Measurements from ENCODE around the gene CRTAC1. TPM values are rescaled to one million over a fixed set of nuclear protein-coding genes. Genes with fewer than 3 reads are reported as not detected.

The CRTAC1 gene
- total RNA-seq, 2 donors from 2014 or later, result not detected

DNA sequence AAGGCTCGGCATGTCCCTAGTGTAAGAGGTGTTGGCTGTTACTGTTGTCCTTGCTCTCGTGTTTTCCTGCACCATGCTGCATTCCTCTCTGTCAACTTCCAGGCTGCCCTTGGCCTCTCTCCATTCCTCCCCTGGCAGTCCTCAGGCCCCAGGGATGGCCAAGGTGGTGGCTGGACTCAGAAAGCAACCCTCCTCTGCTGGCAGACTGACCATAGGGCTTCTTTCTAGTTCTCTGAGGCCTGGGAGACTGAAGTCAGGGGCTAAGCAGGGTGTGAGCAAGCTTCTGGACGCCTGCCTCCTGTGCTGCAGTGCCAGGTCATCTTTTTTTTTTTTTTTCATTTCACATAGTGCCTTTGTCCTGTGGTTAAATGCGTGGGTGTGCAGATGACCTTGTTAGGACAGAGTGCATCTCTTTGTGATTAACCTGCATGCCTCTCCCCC is 108.8 kb downstream of the CRTAC1 start:
- no peak for DNase-seq (ENCODE audit: low spot score in 2 of 2)
- ATAC-seq, result no peak
- Mint-ChIP-seq H3K36me3 (peaks cover 0 to 6% of the 10 kb centered on the region in 2 donors), H3K9me3 (peaks cover 0 to 4% of the 10 kb centered on the region in 2 donors), H3K27ac (no peak overlapping the region)

DNA sequence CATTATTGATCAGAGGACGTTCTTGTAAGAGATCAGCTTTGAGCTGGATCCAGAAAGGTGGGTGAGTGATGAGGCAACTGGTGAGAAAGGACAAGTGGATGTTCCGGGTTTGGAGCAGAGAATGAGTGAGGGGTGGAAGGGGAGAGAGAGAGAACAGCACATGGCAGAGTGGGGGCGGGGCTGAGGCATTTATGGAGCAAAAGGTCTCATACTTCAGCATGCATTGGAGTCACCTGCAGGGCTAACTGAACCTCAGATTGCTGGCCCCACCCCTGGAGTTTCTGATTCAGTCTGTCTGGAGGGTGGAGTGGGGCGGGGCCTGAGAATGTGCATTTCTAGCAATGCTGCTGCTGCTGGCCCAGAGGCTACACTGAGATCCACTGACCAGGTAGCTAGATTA is 109.6 kb downstream of the CRTAC1 start:
- no peak for DNase-seq (ENCODE audit: low spot score in 2 of 2)
- Mint-ChIP-seq H3K9me3 (peaks cover 0 to 4% of the 10 kb centered on the region in 2 donors), H3K36me3 (peaks cover 0 to 6% of the 10 kb centered on the region in 2 donors), H3K27ac (no peak overlapping the region)
- ATAC-seq, result no peak

GRCh38 chr10:97919012-97919411 is 111.4 kb downstream of the CRTAC1 start:
- ATAC-seq, result peak in 1 of 2 donors; percentile 25
- no peaks in the 10 kb centered on the region for H3K36me3 Mint-ChIP-seq
- peak overlapping the region in 1 of 2 donors; percentile 45 for H3K27ac Mint-ChIP-seq
- DNase-seq (ENCODE audit: low spot score in 2 of 2), result no peak
- H3K9me3 Mint-ChIP-seq, result no peaks in the 10 kb centered on the region

GRCh38 chr10:97916586-97916985 is 113.8 kb downstream of the CRTAC1 start:
- Mint-ChIP-seq H3K27ac (no peak overlapping the region), H3K9me3 (no peaks in the 10 kb centered on the region), H3K36me3 (no peaks in the 10 kb centered on the region)
- DNase-seq (ENCODE audit: low spot score in 2 of 2), result no peak
- no peak for ATAC-seq

DNA sequence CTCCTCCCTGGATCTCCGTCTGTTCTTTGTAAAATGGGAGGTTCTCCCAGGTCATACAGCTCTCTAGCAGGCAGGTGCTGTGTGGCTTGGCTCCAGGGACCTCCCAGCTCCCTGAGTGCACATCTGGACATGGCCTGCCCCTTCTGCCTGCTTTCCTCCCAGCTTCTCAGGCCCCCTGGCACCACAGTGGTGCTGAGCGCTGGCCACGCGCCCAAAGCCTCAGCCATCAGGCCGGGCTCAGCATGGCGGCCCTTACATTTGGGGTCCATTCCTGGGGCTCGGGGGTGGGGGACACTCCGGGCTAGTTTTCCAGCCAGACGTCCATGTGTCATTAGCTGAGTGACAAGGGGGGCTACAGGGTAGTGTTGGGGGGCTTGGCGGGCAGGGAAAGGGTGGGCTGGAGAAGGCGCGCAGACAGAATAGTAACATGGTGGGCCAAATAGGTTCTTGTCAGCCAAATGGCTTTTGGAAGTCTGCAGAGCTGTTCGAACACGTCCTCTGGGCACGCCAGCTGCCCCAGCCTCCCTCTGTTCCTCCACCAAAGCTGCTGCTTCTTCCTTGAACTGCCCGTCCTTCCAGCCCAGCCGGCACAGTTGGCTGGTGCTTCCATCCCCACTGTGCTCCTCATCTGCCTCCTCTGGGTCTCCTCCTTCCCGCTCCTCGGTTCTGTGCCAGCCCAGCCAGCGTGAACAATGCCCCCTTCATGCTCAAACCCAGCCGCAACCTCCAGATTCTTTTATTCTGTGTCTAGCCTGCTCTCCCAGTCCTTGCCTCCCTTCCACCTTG is 114.9 kb downstream of the CRTAC1 start:
- no peak for ATAC-seq
- Mint-ChIP-seq H3K27ac (peak overlapping the region in 1 of 2 donors; percentile 5), H3K36me3 (no peaks in the 10 kb centered on the region), H3K9me3 (no peaks in the 10 kb centered on the region)
- no peak for DNase-seq (ENCODE audit: low spot score in 2 of 2)

GRCh38 chr10:97914837-97915211 is 115.6 kb downstream of the CRTAC1 start:
- no peak overlapping the region for H3K27ac Mint-ChIP-seq
- no peaks in the 10 kb centered on the region for H3K36me3 Mint-ChIP-seq
- peak; percentile 86 to 93 for ATAC-seq
- peak; percentile 61 to 84 for DNase-seq (ENCODE audit: low spot score in 2 of 2)
- H3K9me3 Mint-ChIP-seq, result no peaks in the 10 kb centered on the region

DNA sequence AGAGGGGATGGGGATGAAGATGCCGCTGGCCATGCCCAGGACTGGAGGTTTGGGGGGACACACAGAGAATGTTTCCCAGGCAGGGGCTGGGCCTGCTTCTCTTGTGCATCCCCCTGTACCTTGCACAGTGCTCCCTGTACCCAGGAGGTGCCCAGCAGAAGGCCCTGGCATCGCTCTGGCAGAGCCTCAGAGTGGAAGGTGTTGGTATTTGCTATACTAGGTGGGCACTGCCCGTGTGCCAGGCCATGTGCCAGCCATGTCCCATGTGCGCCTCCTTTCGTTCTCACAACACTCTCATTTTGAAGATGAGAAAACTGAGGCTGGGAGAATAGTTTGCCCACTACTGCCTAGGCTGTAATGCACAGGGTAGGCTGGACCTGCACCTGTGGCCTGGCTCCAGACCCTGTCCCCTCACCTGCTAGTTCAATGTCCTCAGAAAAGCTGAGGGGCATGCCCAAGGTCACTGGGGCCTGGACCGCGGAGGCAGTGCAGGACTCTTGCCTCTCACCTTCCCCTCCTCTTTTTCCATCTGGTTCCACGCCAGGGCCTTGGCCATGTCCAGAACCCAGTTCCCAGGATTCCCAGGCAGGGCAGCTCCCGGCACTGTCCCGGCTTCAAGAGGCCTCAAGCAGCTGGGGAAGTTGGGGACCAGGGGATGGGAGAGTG is 116.1 kb downstream of the CRTAC1 start:
- no peaks in the 10 kb centered on the region for H3K9me3 Mint-ChIP-seq
- H3K27ac Mint-ChIP-seq, result no peak overlapping the region
- H3K36me3 Mint-ChIP-seq, result no peaks in the 10 kb centered on the region
- DNase-seq (ENCODE audit: low spot score in 2 of 2), result peak in 1 of 2 donors; percentile 5
- ATAC-seq, result peak; percentile 17 to 26

GRCh38 chr10:97913614-97914013 is 116.8 kb downstream of the CRTAC1 start:
- ATAC-seq (no peak), DNase-seq (ENCODE audit: low spot score in 2 of 2) (no peak)
- Mint-ChIP-seq H3K27ac (no peak overlapping the region), H3K9me3 (no peaks in the 10 kb centered on the region), H3K36me3 (no peaks in the 10 kb centered on the region)

- H3K9me3 Mint-ChIP-seq, result no peaks in the 10 kb centered on the region
- no peak for DNase-seq (ENCODE audit: low spot score in 2 of 2)
- H3K36me3 Mint-ChIP-seq, result no peaks in the 10 kb centered on the region
- H3K27ac Mint-ChIP-seq, result no peak overlapping the region
- no peak for ATAC-seq
Measured at GRCh38 chr10:97913193-97913592, 117.2 kb downstream of the CRTAC1 start.

GRCh38 chr10:97911217-97911616 is 119.2 kb downstream of the CRTAC1 start:
- no peak for ATAC-seq
- Mint-ChIP-seq H3K27ac (no peak overlapping the region), H3K36me3 (no peaks in the 10 kb centered on the region), H3K9me3 (no peaks in the 10 kb centered on the region)
- no peak for DNase-seq (ENCODE audit: low spot score in 2 of 2)

DNA sequence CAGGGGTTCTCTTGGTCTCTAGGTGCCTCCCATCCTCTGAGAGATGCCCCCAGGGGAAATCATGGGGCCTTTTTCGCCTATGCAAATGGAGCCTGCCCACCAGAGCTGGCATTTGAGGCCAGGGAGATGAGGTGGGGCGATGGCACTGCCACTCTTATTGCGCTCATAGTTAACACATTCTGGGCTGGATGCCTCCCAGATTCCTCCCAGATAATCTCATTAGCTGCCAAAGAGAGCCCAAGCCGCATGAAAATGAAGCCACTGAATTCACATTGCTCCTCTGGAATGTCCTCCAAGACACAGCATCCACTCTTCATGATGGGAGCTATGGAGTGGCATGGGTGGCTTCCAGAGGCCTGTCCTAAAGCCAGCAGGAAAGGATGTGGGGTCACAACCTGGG is 119.8 kb downstream of the CRTAC1 start:
- DNase-seq (ENCODE audit: low spot score in 2 of 2) (no peak), ATAC-seq (no peak)
- Mint-ChIP-seq H3K27ac (no peak overlapping the region), H3K9me3 (no peaks in the 10 kb centered on the region), H3K36me3 (no peaks in the 10 kb centered on the region)

GRCh38 chr10:97907830-97908229 is 122.6 kb downstream of the CRTAC1 start:
- Mint-ChIP-seq H3K27ac (no peak overlapping the region), H3K9me3 (no peaks in the 10 kb centered on the region), H3K36me3 (no peaks in the 10 kb centered on the region)
- ATAC-seq (no peak), DNase-seq (ENCODE audit: low spot score in 2 of 2) (no peak)

DNA sequence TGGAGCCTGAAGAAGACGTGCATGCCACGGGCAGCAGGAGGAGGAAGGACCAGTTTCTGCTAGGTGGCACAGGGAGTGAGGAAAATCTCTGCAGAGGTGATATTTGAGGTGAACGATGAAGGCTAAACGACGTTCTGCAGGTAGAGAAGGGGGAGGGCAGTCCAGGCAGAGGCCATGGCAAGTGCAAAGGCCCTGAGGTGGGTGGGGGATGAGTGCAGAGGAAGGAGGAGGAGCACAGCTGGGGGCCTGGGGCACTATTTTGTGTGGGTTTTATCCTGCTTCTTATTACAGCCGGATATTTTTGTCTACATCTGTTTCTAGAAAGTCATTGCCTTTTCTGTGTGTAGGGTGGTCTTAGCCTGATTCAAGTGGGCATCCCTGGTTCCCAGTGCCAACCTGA is 123.2 kb downstream of the CRTAC1 start:
- no peaks in the 10 kb centered on the region for H3K36me3 Mint-ChIP-seq
- DNase-seq (ENCODE audit: low spot score in 2 of 2), result no peak
- H3K27ac Mint-ChIP-seq, result no peak overlapping the region
- ATAC-seq, result no peak
- no peaks in the 10 kb centered on the region for H3K9me3 Mint-ChIP-seq

- no peaks in the 10 kb centered on the region for H3K36me3 Mint-ChIP-seq
- ATAC-seq, result no peak
Measured at GRCh38 chr10:97905276-97905675, 125.1 kb downstream of the CRTAC1 start.

GRCh38 chr10:97904576-97904975 is 125.8 kb downstream of the CRTAC1 start:
- Mint-ChIP-seq H3K27ac (no peak overlapping the region), H3K36me3 (no peaks in the 10 kb centered on the region), H3K9me3 (no peaks in the 10 kb centered on the region)
- no peak for ATAC-seq
- DNase-seq (ENCODE audit: low spot score in 2 of 2), result no peak

More at GRCh38 chr10:97905276-97905675, 125.1 kb downstream of the CRTAC1 start:
- no peaks in the 10 kb centered on the region for H3K9me3 Mint-ChIP-seq
- H3K27ac Mint-ChIP-seq, result peak overlapping the region; percentile 4 to 50
- no peak for DNase-seq (ENCODE audit: low spot score in 2 of 2)

GRCh38 chr10:97904018-97904381 is 126.4 kb downstream of the CRTAC1 start:
- ATAC-seq (no peak), DNase-seq (ENCODE audit: low spot score in 2 of 2) (no peak)
- H3K36me3 Mint-ChIP-seq, result no peaks in the 10 kb centered on the region
- H3K9me3 Mint-ChIP-seq, result no peaks in the 10 kb centered on the region
- H3K27ac Mint-ChIP-seq, result no peak overlapping the region

GRCh38 chr10:97903128-97904017 is 127.0 kb downstream of the CRTAC1 start:
- Mint-ChIP-seq H3K27ac (no peak overlapping the region), H3K9me3 (no peaks in the 10 kb centered on the region), H3K36me3 (no peaks in the 10 kb centered on the region)
- DNase-seq (ENCODE audit: low spot score in 2 of 2) (no peak), ATAC-seq (no peak)

Data from activated naive CD4-positive, alpha-beta T cell treated with anti-CD3 and anti-CD28 coated beads, Interleukin-2, amount 50 U/mL, for 72 hours (primary cell).